Measurements from ENCODE around the gene ABHD11.

GRCh38 chr7:73737491-73738219, 947 bp downstream of the ABHD11 start:
- TF ChIP-seq EZH2phosphoT487 (IDR thresholded peaks at IDR 0.05; ENCODE audit: insufficient read depth, low read depth) (no peak), EZH2 (IDR thresholded peaks at IDR 0.05; ENCODE audit: insufficient read depth, poor library complexity, severe bottlenecking) (no peak)
